GM12891 (cell line): ENCODE measurements around the gene OGFRL1.

Experiments
- PAX5 ChIP-seq: IDR thresholded peaks from 2 replicates; pipeline ENCODE4 v1.6.1; 2011; ENCODE audit warnings: low read length, moderate library complexity, mild to moderate bottlenecking; ENCODE audit not compliant: insufficient read depth, severe bottlenecking
- POLR2A ChIP-seq: IDR thresholded peaks from 2 replicates; pipeline ENCODE4 v1.6.1; 2011; ENCODE audit warnings: low read depth, low read length, control low read depth
- POLR2AphosphoS5 ChIP-seq: IDR thresholded peaks from 2 replicates; pipeline ENCODE4 v1.6.1; 2011; ENCODE audit warnings: low read depth, low read length, control low read depth
- SPI1 ChIP-seq: IDR thresholded peaks from 2 replicates; pipeline ENCODE4 v1.6.1; 2011; ENCODE audit warnings: low read depth, low read length, control low read depth
- TAF1 ChIP-seq: IDR thresholded peaks from 2 replicates; pipeline ENCODE4 v1.6.1; 2011; ENCODE audit warnings: low read depth, low read length, control low read depth

DNA sequence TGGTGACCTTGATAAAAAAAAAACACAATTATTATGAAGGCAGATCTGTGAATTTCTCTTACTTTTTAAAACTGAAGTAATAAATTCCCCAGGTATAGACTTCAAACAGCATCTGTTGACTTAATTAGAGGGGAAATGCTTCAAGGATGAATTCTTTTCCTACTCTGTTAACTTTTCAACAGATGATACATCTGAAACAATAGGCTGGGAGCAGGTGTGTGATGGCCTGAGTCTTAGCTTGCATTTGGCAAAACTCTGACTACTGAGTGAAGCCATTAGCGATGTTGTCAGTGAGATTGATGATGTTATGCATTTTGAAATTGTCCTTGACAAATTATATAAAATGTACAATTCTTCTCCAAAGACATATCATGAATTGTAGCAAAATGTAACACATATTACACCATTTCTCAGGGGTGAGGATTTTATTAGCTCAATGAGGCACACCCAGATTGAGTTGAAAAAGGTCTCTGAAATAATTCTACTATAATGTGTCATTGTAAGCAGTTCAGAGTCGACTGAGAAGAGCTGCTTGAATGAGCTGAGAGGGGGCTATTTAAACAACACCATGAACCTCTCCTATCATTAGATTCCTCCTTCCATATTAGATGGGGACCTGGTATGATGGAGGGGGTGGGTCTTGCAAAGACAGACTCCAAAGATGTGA is 39.6 kb upstream of the OGFRL1 start:
- no peak for TF ChIP-seq POLR2A
- TF ChIP-seq POLR2AphosphoS5, result no peak
- no peak for TF ChIP-seq SPI1
- TF ChIP-seq TAF1, result no peak
- TF ChIP-seq PAX5, result no peak
